ENCODE results near the gene CHAMP1.

DNA sequence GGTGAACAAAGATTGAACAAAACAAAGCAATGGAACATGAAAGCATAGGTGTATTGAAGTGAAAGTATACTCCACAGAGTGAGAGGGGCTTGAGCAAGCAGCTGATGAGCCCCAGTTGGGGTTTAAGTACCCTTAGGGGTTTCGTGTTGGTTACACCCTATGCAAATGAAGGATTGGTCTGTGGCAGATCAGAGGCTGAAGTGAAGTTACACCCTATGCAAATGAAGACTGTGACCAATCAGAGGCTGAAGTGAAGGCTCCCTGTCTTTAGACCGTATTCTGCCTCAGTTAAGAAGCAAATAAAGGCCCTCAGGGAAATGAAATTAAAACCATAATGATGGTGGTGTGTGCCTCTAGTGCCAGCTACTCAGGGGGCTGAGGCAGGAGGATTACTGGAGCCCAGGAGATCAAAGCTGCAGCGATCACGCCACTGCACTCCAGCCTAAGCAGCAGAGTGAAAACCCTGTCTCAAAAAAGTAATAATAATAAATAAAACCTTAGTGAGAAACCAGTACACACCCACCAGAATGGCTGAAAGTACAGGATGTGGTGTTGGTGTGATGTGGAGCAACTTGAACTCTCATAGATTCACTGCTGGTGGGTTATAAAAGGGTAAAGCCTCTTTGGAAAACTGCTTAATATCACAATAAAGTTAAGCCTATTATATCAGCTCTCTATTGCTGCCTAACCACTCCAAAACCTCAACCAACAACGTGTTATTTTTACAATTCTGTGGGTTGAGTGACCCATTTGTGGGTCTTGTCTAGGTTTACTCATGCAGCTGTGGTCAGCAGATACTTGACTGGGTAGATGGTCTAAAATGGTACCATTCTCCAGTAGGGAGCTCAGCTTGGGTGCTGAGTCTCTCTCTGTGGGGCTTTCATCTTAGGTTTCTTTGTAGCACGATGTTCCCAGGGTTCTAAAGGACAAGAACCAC is 45.7 kb upstream of the CHAMP1 start:
- TF ChIP-seq ZNF843 (tag by site-specific recombination; IDR thresholded peaks at IDR 0.05) (no peak), ZNF324 (tag by site-specific recombination; IDR thresholded peaks at IDR 0.05) (no peak), ZNF777 (tag by site-specific recombination; IDR thresholded peaks at IDR 0.05; ENCODE audit: borderline replicate concordance) (no peak), ZBTB20 (tag by site-specific recombination; IDR thresholded peaks at IDR 0.05) (no peak), KLF10 (tag by site-specific recombination; IDR thresholded peaks at IDR 0.05) (no peak), HOXD13 (CRISPR knock-in tag; IDR thresholded peaks at IDR 0.05; ENCODE audit: borderline replicate concordance) (no peak), ZFP69B (tag by site-specific recombination; IDR thresholded peaks at IDR 0.05) (no peak)
- TF ChIP-seq, protein P1, sequence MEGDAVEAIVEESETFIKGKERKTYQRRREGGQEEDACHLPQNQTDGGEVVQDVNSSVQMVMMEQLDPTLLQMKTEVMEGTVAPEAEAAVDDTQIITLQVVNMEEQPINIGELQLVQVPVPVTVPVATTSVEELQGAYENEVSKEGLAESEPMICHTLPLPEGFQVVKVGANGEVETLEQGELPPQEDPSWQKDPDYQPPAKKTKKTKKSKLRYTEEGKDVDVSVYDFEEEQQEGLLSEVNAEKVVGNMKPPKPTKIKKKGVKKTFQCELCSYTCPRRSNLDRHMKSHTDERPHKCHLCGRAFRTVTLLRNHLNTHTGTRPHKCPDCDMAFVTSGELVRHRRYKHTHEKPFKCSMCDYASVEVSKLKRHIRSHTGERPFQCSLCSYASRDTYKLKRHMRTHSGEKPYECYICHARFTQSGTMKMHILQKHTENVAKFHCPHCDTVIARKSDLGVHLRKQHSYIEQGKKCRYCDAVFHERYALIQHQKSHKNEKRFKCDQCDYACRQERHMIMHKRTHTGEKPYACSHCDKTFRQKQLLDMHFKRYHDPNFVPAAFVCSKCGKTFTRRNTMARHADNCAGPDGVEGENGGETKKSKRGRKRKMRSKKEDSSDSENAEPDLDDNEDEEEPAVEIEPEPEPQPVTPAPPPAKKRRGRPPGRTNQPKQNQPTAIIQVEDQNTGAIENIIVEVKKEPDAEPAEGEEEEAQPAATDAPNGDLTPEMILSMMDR (tag by site-specific recombination; IDR thresholded peaks at IDR 0.05) = no peak
